Activated naive CD4-positive, alpha-beta T cell treated with Interleukin-2 at 50 U/mL for 16 hours (primary cell): ENCODE data around the gene CYREN.
A peak's percentile ranks its signal among the peaks of the same experiment; 100 is the strongest.
"Not testable (repeated sequence)": the region's sequence is repeated elsewhere in the genome, so short reads cannot be mapped to it uniquely, and the experiment has no call there.

Experiments used
- DNase-seq: peaks from one replicate; pipeline ENCODE4 v3.0.0-alpha.2; 2020

The CYREN gene

GRCh38 chr7:135170274-135170997 is at the start of gene CYREN:
Gene CYREN (minus strand): TSS chr7:135170707. CDS start chr7:135168922, 1,785 bp downstream.
- DNase-seq, result peak; percentile 93

- DNase-seq, result no peak
Observed at GRCh38 chr7:135217645-135218509, 47.4 kb upstream of the CYREN start.

- DNase-seq, result no peak
Observed at GRCh38 chr7:135215698-135216097, 45.2 kb upstream of the CYREN start.

GRCh38 chr7:135215180-135215579 is 44.7 kb upstream of the CYREN start:
- no peak for DNase-seq

- no peak for DNase-seq
Observed at GRCh38 chr7:135213831-135214230, 43.3 kb upstream of the CYREN start.

- DNase-seq, result not testable (repeated sequence)
Observed at GRCh38 chr7:135211946-135212685, 41.6 kb upstream of the CYREN start.

GRCh38 chr7:135211179-135211945 is 40.9 kb upstream of the CYREN start, which contains the start of gene WDR91:
Gene WDR91 (minus strand): TSS chr7:135211526. CDS start chr7:135211502, 24 bp downstream.
- peak; percentile 97 for DNase-seq

GRCh38 chr7:135210888-135211178 is 40.3 kb upstream of the CYREN start:
- DNase-seq, result no peak

- no peak for DNase-seq
Observed at GRCh38 chr7:135209225-135209834, 38.8 kb upstream of the CYREN start.

GRCh38 chr7:135208102-135208793 is 37.7 kb upstream of the CYREN start:
- no peak for DNase-seq

GRCh38 chr7:135207406-135208101 is 37.0 kb upstream of the CYREN start:
- DNase-seq, result no peak

GRCh38 chr7:135206941-135207391 is 36.5 kb upstream of the CYREN start:
- no peak for DNase-seq

GRCh38 chr7:135205850-135206249 is 35.3 kb upstream of the CYREN start:
- no peak for DNase-seq

- DNase-seq, result no peak
Observed at GRCh38 chr7:135204876-135205275, 34.4 kb upstream of the CYREN start.

GRCh38 chr7:135204341-135204749 is 33.8 kb upstream of the CYREN start:
- DNase-seq, result no peak

GRCh38 chr7:135201350-135201749 is 30.8 kb upstream of the CYREN start:
- no peak for DNase-seq

- no peak for DNase-seq
Observed at GRCh38 chr7:135200821-135201331, 30.4 kb upstream of the CYREN start.

- no peak for DNase-seq
Observed at GRCh38 chr7:135199439-135199838, 28.9 kb upstream of the CYREN start.

- DNase-seq, result no peak
Observed at GRCh38 chr7:135197906-135198655, 27.6 kb upstream of the CYREN start.

- DNase-seq, result no peak
Observed at GRCh38 chr7:135197343-135197742, 26.8 kb upstream of the CYREN start.
